ENCODE data around the gene LSAMP. TPM values are rescaled to one million over a fixed set of nuclear protein-coding genes. Genes with fewer than 3 reads are reported as not detected.

LSAMP gene
- total RNA-seq, 1 experiment from 2014 or later = not detected

DNA sequence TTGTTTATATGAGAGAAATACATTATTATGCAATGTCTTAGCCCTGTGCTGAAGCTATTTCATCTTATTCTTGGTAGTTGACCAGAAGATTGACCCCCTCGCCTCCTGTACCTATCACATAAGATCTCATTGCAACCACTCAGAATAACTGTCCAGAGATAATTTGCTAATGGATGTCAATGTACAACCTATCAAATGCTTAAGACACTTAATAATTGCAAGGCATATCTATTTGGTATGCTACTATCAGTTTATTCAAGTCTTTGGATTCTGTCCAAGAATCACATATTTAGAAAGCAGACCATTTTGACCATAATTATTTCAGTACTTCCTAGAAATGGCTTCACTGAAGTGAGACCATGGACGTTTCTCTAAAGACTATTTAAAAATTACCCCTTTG lies 580.4 kb downstream of the LSAMP start:
- no peak for DNase-seq
- TF ChIP-seq, protein P1, sequence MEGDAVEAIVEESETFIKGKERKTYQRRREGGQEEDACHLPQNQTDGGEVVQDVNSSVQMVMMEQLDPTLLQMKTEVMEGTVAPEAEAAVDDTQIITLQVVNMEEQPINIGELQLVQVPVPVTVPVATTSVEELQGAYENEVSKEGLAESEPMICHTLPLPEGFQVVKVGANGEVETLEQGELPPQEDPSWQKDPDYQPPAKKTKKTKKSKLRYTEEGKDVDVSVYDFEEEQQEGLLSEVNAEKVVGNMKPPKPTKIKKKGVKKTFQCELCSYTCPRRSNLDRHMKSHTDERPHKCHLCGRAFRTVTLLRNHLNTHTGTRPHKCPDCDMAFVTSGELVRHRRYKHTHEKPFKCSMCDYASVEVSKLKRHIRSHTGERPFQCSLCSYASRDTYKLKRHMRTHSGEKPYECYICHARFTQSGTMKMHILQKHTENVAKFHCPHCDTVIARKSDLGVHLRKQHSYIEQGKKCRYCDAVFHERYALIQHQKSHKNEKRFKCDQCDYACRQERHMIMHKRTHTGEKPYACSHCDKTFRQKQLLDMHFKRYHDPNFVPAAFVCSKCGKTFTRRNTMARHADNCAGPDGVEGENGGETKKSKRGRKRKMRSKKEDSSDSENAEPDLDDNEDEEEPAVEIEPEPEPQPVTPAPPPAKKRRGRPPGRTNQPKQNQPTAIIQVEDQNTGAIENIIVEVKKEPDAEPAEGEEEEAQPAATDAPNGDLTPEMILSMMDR (IDR thresholded peaks at IDR 0.05; ENCODE audit: insufficient read depth in 1 of 2, low read depth in 1 of 2, low read length in 1 of 2, severe bottlenecking in 1 of 2, unreplicated experiment in 1 of 2) = no peak
- no peaks in the 10 kb centered on the region for H3K4me1 ChIP-seq
- intact Hi-C loops (cut with micrococcal nuclease; ENCODE audit: unreplicated experiment) = no loop called here
- CTCF ChIA-PET = no interaction called here
- H3K4me3 ChIP-seq (ENCODE audit: low read depth, low read length) = no peak overlapping the region
- no peaks in the 10 kb centered on the region for H3K9me3 ChIP-seq
- BruUV-seq (replicated peaks) = no TSS peak
- no peaks in the 10 kb centered on the region for H3K27me3 ChIP-seq (replicated peaks; ENCODE audit: control insufficient read depth, insufficient read depth, low read length)
- no peaks in the 10 kb centered on the region for H3K36me3 ChIP-seq (ENCODE audit: control insufficient read depth, insufficient read depth, low read length)
- Mint-ChIP-seq H3K36me3 (ENCODE audit: insufficient read depth, unreplicated experiment) (no peaks in the 10 kb centered on the region), H3K27ac (ENCODE audit: unreplicated experiment) (no peak overlapping the region), H3K27me3 (ENCODE audit: insufficient read depth, unreplicated experiment) (peaks cover 16% of the 10 kb centered on the region), H3K4me3 (ENCODE audit: unreplicated experiment) (no peak overlapping the region), H3K9me3 (ENCODE audit: unreplicated experiment) (no peaks in the 10 kb centered on the region), H3K4me1 (ENCODE audit: low read depth, unreplicated experiment) (no peaks in the 10 kb centered on the region)
- POLR2A ChIA-PET = no interaction called here

DNA sequence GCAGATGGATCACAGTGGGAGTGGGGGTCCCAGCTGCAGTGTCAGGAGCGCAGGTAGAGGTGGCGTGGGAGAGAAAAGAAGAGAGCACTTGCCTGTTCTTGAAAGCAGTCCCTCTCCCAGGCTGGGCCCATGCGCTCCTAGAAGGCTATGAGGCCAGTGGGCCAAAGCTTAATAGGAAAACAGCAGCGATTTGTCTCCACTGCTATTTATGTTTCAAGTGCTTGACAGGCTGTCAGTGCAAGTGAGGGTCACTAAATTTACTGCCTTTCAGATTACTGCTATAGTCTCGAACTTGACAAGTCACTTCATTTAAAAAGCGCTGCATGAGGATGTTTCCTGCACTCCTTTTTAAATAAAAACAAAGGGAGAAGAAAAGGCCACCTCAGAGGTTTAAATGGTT lies 582.4 kb downstream of the LSAMP start:
- Histone ChIP-seq H3K9me3 (no peaks in the 10 kb centered on the region), H3K27me3 (replicated peaks; ENCODE audit: control insufficient read depth, insufficient read depth, low read length) (no peaks in the 10 kb centered on the region), H3K36me3 (ENCODE audit: control insufficient read depth, insufficient read depth, low read length) (no peaks in the 10 kb centered on the region), H3K4me3 (ENCODE audit: low read depth, low read length) (no peak overlapping the region), H3K4me1 (no peaks in the 10 kb centered on the region)
- H3K4me3 Mint-ChIP-seq (ENCODE audit: unreplicated experiment) = no peak overlapping the region
- H3K9me3 Mint-ChIP-seq (ENCODE audit: unreplicated experiment) = no peaks in the 10 kb centered on the region
- H3K27me3 Mint-ChIP-seq (ENCODE audit: insufficient read depth, unreplicated experiment) = peaks cover 22% of the 10 kb centered on the region
- no TSS peak for BruUV-seq (replicated peaks)
- ChIA-PET POLR2A (no interaction called here), CTCF (no interaction called here)
- TF ChIP-seq, protein P1 (IDR thresholded peaks at IDR 0.05; ENCODE audit: insufficient read depth in 1 of 2, low read depth in 1 of 2, low read length in 1 of 2, severe bottlenecking in 1 of 2, unreplicated experiment in 1 of 2) = no peak
- H3K4me1 Mint-ChIP-seq (ENCODE audit: low read depth, unreplicated experiment) = no peaks in the 10 kb centered on the region
- DNase-seq = no peak
- no peak overlapping the region for H3K27ac Mint-ChIP-seq (ENCODE audit: unreplicated experiment)
- intact Hi-C loops (cut with micrococcal nuclease; ENCODE audit: unreplicated experiment) = no loop called here
- no peaks in the 10 kb centered on the region for H3K36me3 Mint-ChIP-seq (ENCODE audit: insufficient read depth, unreplicated experiment)

DNA sequence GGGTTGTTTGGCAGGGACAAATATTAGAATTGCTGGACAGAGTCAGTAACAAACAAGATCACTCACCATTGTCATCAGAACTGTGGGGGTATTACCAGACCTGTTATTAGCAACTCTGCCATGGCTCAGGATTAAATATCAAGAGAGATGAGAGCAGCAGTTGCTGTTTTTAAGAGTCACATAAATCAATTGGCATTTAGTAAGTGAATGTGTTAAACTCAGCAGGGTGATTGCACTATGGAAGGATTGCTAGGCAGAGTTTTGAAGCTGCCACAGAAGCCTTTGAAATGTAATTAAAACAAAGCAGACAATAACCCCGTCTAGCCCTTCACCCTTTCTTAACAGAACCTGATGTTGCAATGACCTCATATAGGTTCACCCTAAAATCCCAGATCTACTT lies 583.2 kb downstream of the LSAMP start:
- peaks cover 28% of the 10 kb centered on the region for H3K27me3 Mint-ChIP-seq (ENCODE audit: insufficient read depth, unreplicated experiment)
- H3K4me3 ChIP-seq (ENCODE audit: low read depth, low read length) = no peak overlapping the region
- BruUV-seq (replicated peaks) = no TSS peak
- no peaks in the 10 kb centered on the region for H3K36me3 ChIP-seq (ENCODE audit: control insufficient read depth, insufficient read depth, low read length)
- no peaks in the 10 kb centered on the region for H3K4me1 Mint-ChIP-seq (ENCODE audit: low read depth, unreplicated experiment)
- no peaks in the 10 kb centered on the region for H3K9me3 Mint-ChIP-seq (ENCODE audit: unreplicated experiment)
- no peaks in the 10 kb centered on the region for H3K4me1 ChIP-seq
- TF ChIP-seq, protein P1 (IDR thresholded peaks at IDR 0.05; ENCODE audit: insufficient read depth in 1 of 2, low read depth in 1 of 2, low read length in 1 of 2, severe bottlenecking in 1 of 2, unreplicated experiment in 1 of 2) = no peak
- POLR2A ChIA-PET = no interaction called here
- CTCF ChIA-PET = no interaction called here
- DNase-seq = no peak
- H3K27me3 ChIP-seq (replicated peaks; ENCODE audit: control insufficient read depth, insufficient read depth, low read length) = no peaks in the 10 kb centered on the region
- H3K4me3 Mint-ChIP-seq (ENCODE audit: unreplicated experiment) = no peak overlapping the region
- no peak overlapping the region for H3K27ac Mint-ChIP-seq (ENCODE audit: unreplicated experiment)
- intact Hi-C loops (cut with micrococcal nuclease; ENCODE audit: unreplicated experiment) = no loop called here
- H3K36me3 Mint-ChIP-seq (ENCODE audit: insufficient read depth, unreplicated experiment) = no peaks in the 10 kb centered on the region
- H3K9me3 ChIP-seq = no peaks in the 10 kb centered on the region

Measured in Caco-2 (cell line).